ENCODE results near the gene CHRNA1.

DNA sequence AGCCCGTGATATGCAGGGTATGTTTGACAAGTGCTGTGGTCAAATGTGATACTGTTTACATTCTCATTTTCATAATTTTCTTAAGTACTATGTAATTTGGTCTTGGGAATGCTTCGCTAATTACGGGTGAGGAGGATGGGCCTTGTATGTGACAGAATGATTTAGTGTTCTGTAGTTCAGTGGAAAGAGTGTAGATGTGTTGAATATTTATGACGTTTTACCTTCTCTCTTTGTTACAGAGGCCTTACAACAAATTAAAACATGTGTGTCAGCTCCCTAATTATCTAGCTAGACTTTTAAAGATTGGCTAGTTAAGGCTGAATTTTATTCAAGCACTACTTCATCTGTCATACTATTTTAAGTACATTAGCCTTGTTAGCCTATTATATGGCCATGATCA lies 10.6 kb upstream of the CHRNA1 start:
- no peak for TF ChIP-seq FOXA1 (IDR thresholded peaks at IDR 0.05)
- TF ChIP-seq RXRA (IDR thresholded peaks at IDR 0.05) = no peak
- no peak for TF ChIP-seq TAF1 (conservative IDR thresholded peaks at IDR 0.05)
- TF ChIP-seq, protein P1, sequence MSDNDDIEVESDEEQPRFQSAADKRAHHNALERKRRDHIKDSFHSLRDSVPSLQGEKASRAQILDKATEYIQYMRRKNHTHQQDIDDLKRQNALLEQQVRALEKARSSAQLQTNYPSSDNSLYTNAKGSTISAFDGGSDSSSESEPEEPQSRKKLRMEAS (IDR thresholded peaks at IDR 0.05) = no peak
- TF ChIP-seq, protein P2, sequence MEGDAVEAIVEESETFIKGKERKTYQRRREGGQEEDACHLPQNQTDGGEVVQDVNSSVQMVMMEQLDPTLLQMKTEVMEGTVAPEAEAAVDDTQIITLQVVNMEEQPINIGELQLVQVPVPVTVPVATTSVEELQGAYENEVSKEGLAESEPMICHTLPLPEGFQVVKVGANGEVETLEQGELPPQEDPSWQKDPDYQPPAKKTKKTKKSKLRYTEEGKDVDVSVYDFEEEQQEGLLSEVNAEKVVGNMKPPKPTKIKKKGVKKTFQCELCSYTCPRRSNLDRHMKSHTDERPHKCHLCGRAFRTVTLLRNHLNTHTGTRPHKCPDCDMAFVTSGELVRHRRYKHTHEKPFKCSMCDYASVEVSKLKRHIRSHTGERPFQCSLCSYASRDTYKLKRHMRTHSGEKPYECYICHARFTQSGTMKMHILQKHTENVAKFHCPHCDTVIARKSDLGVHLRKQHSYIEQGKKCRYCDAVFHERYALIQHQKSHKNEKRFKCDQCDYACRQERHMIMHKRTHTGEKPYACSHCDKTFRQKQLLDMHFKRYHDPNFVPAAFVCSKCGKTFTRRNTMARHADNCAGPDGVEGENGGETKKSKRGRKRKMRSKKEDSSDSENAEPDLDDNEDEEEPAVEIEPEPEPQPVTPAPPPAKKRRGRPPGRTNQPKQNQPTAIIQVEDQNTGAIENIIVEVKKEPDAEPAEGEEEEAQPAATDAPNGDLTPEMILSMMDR (IDR thresholded peaks at IDR 0.05; ENCODE audit: low read depth, low read length, missing input control) = no peak
- TF ChIP-seq, protein P3, sequence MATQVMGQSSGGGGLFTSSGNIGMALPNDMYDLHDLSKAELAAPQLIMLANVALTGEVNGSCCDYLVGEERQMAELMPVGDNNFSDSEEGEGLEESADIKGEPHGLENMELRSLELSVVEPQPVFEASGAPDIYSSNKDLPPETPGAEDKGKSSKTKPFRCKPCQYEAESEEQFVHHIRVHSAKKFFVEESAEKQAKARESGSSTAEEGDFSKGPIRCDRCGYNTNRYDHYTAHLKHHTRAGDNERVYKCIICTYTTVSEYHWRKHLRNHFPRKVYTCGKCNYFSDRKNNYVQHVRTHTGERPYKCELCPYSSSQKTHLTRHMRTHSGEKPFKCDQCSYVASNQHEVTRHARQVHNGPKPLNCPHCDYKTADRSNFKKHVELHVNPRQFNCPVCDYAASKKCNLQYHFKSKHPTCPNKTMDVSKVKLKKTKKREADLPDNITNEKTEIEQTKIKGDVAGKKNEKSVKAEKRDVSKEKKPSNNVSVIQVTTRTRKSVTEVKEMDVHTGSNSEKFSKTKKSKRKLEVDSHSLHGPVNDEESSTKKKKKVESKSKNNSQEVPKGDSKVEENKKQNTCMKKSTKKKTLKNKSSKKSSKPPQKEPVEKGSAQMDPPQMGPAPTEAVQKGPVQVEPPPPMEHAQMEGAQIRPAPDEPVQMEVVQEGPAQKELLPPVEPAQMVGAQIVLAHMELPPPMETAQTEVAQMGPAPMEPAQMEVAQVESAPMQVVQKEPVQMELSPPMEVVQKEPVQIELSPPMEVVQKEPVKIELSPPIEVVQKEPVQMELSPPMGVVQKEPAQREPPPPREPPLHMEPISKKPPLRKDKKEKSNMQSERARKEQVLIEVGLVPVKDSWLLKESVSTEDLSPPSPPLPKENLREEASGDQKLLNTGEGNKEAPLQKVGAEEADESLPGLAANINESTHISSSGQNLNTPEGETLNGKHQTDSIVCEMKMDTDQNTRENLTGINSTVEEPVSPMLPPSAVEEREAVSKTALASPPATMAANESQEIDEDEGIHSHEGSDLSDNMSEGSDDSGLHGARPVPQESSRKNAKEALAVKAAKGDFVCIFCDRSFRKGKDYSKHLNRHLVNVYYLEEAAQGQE (IDR thresholded peaks at IDR 0.05) = no peak
- no peak for TF ChIP-seq YY1 (IDR thresholded peaks at IDR 0.05)
- no peak for TF ChIP-seq JUND (IDR thresholded peaks at IDR 0.05)
- TF ChIP-seq EGR1 (IDR thresholded peaks at IDR 0.05; ENCODE audit: low read depth in 2 of 2) = no peak
